Small intestine (tissue), 7 donors: ENCODE measurements around the gene B3GNT3. TPM values are rescaled to one million over a fixed set of nuclear protein-coding genes. Genes with fewer than 3 reads are reported as not detected.

Source experiments
- DNase-seq, 2 donors: peaks; one replicate each; pipeline versions ENCODE4 v3.0.0 to v3.0.0-alpha.2; 2013
- FAIRE-seq: peaks from 2 replicates; lab custom pipeline; 2012; peaks lifted over from hg19 to GRCh38; lab: Jason Lieb, UNC
- H3K27ac ChIP-seq, 3 donors: one replicate each; pipeline ENCODE4 v1.5.1; 2013; ENCODE audit warnings: low read length in 2 of 3, mild to moderate bottlenecking in 2 of 3, control low read depth in 1 of 3, inconsistent platforms in 1 of 3, low read depth in 1 of 3, moderate library complexity in 1 of 3
- H3K27me3 ChIP-seq, 3 donors: one replicate each; pipeline ENCODE4 v1.6.1; 2013; ENCODE audit warnings: low read length in 3 of 3, inconsistent platforms in 1 of 3; ENCODE audit not compliant: control insufficient read depth in 3 of 3, insufficient read depth in 3 of 3
- H3K36me3 ChIP-seq, 3 donors: one replicate each; pipeline ENCODE4 v1.6.1; 2013; ENCODE audit warnings: low read length in 3 of 3, inconsistent platforms in 1 of 3, low read depth in 1 of 3, mild to moderate bottlenecking in 1 of 3, moderate library complexity in 1 of 3; ENCODE audit not compliant: control insufficient read depth in 3 of 3, insufficient read depth in 2 of 3
- H3K4me1 ChIP-seq, 3 donors: one replicate each; pipeline ENCODE4 v1.6.1; 2013; ENCODE audit warnings: low read length in 2 of 3, inconsistent platforms in 1 of 3, low read depth in 1 of 3, mild to moderate bottlenecking in 1 of 3, moderate library complexity in 1 of 3; ENCODE audit not compliant: control insufficient read depth in 3 of 3, insufficient read depth in 2 of 3
- H3K4me3 ChIP-seq, 3 donors: one replicate each; pipeline ENCODE4 v1.5.1; 2013; ENCODE audit warnings: low read length in 3 of 3, control low read depth in 1 of 3, inconsistent platforms in 1 of 3, low read depth in 1 of 3, mild to moderate bottlenecking in 1 of 3, moderate library complexity in 1 of 3
- H3K9me3 ChIP-seq, 2 donors: one replicate each; pipeline ENCODE4 v1.6.1; 2013; ENCODE audit warnings: low read depth in 1 of 2, low read length in 1 of 2; ENCODE audit not compliant: control insufficient read depth in 2 of 2, insufficient read depth in 1 of 2
- WGBS, 3 donors: extraction: QIAGEN DNeasy Blood & Tissue Kit; methylation state at CpG; one replicate each; pipeline ENCODE4 v1.1.7; 2013; 5-methylcytosine and 5-hydroxymethylcytosine counted together
- polyA plus RNA-seq, 4 donors: library from polyadenylated mRNA; stranded (reverse) in 3 of 4; unstranded in 1 of 4; fragments of 200-250 nt in 3 of 4; fragments of 120-200 nt in 1 of 4; gene quantifications; one replicate each; pipeline versions ENCODE4 v1.2.1 to v1.2.3, GENCODE V29; 2013
- donor health status: healthy with polysubstance abuse.
- donor health status: control.
- donor health status: control.
- donor health status: Bipolar disorder and iron deficiency.
- donor health status: healthy.

Gene B3GNT3
- polyA plus RNA-seq, 4 donors = 32.0 to 86.5 (median 41.2) TPM

GRCh38 chr19:17787274-17787913 is 7.5 kb upstream of the B3GNT3 start:
- H3K27ac ChIP-seq = no peak overlapping the region
- DNase-seq = no peak
- no peaks in the 10 kb centered on the region for H3K9me3 ChIP-seq
- FAIRE-seq = no peak
- peaks cover 0 to 8% (median 0%) of the 10 kb centered on the region in 3 donors for H3K36me3 ChIP-seq
- H3K4me1 ChIP-seq = peaks cover 0 to 20% (median 4%) of the 10 kb centered on the region in 3 donors
- H3K27me3 ChIP-seq = no peaks in the 10 kb centered on the region
- H3K4me3 ChIP-seq = no peak overlapping the region
- 93 to 95% (median 94%) methylated on average over 14 of the region's 14 CpGs for WGBS, 3 donors

GRCh38 chr19:17788632-17789031 is 6.3 kb upstream of the B3GNT3 start:
- WGBS, 3 donors = 90 to 100% (median 91%) methylated on average over 2 of the region's 2 CpGs
- Histone ChIP-seq H3K4me1 (peaks cover 0 to 22% (median 4%) of the 10 kb centered on the region in 3 donors), H3K36me3 (peaks cover 0 to 8% (median 0%) of the 10 kb centered on the region in 3 donors), H3K9me3 (no peaks in the 10 kb centered on the region), H3K4me3 (no peak overlapping the region), H3K27ac (no peak overlapping the region), H3K27me3 (no peaks in the 10 kb centered on the region)
- FAIRE-seq = no peak
- DNase-seq = no peak

DNA sequence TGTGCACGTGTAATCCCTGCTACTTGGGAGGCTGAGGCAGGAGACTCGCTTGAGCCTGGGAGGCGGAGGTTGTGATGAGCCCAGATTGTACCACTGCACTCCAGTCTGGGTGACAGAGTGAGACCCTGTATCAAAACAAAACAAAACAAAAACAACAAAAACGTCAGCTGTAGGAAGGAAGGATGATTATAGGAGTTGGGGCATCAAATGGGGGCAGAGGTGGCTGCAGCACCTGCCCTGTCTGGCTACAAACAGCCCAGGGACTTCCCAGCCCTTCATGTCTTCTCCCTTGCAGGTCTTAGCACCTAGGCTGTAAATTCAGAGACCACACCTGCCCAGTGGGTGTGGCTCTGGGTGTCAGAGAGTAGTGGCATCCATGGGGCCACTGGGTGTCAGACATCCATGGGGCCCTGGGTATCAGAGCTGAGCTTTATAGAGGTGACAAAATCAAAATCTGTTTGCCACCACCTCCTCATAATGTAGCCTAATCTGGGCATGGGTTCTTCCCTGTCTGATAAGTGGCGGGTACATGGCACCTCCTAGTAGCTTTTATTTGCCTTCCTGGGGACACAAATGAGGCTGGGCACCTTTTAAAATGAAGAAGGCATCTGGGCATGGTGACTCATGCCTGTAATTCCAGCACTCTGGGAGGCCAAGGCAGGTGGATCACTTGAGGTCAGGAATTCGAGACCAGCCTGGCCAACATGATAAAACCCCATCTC is 4.7 kb upstream of the B3GNT3 start:
- no peaks in the 10 kb centered on the region for H3K9me3 ChIP-seq
- H3K4me3 ChIP-seq = no peak overlapping the region
- peaks cover 0 to 28% (median 8%) of the 10 kb centered on the region in 3 donors for H3K4me1 ChIP-seq
- H3K36me3 ChIP-seq = peaks cover 0 to 2% (median 0%) of the 10 kb centered on the region in 3 donors
- H3K27ac ChIP-seq = peak overlapping the region in 1 of 3 donors; percentile 57
- no peak for FAIRE-seq
- H3K27me3 ChIP-seq = peaks cover 0 to 6% (median 0%) of the 10 kb centered on the region in 3 donors
- WGBS, 3 donors = 28 to 57% (median 44%) methylated on average over 6 of the region's 6 CpGs
- peak; percentile 67 to 68 for DNase-seq

- H3K27me3 ChIP-seq = peaks cover 0 to 10% (median 3%) of the 10 kb centered on the region in 3 donors
Observed at GRCh38 chr19:17794412-17794730, 567 bp upstream of the B3GNT3 start.

GRCh38 chr19:17795495-17795856 is 538 bp downstream of the B3GNT3 start:
- peak overlapping the region; percentile 62 to 91 (median 88) for H3K4me3 ChIP-seq
- peak overlapping the region; percentile 96 to 99 (median 97) for H3K27ac ChIP-seq
- 10 to 30% (median 11%) methylated on average over 14 of the region's 14 CpGs for WGBS, 3 donors
- DNase-seq = no peak
- H3K27me3 ChIP-seq = peaks cover 0 to 10% (median 3%) of the 10 kb centered on the region in 3 donors
- no peak for FAIRE-seq
- H3K36me3 ChIP-seq = peaks cover 0 to 27% (median 0%) of the 10 kb centered on the region in 3 donors
- no peaks in the 10 kb centered on the region for H3K9me3 ChIP-seq
- H3K4me1 ChIP-seq = peaks cover 0 to 51% (median 10%) of the 10 kb centered on the region in 3 donors

More at GRCh38 chr19:17794412-17794730, 567 bp upstream of the B3GNT3 start:
- DNase-seq (no peak), FAIRE-seq (no peak)
- Histone ChIP-seq H3K36me3 (peaks cover 0 to 16% (median 0%) of the 10 kb centered on the region in 3 donors), H3K27ac (peak overlapping the region; percentile 96 to 99 (median 97)), H3K4me1 (peaks cover 0 to 50% (median 8%) of the 10 kb centered on the region in 3 donors), H3K4me3 (peak overlapping the region in 2 of 3 donors; percentile 88 to 91), H3K9me3 (no peaks in the 10 kb centered on the region)
- WGBS, 3 donors = 11 to 44% (median 18%) methylated on average over 9 of the region's 9 CpGs

GRCh38 chr19:17796013-17796837 is 1.3 kb downstream of the B3GNT3 start:
- Histone ChIP-seq H3K36me3 (peaks cover 0 to 33% (median 0%) of the 10 kb centered on the region in 3 donors), H3K27ac (peak overlapping the region; percentile 96 to 99 (median 97)), H3K4me3 (peak overlapping the region; percentile 62 to 91 (median 88)), H3K27me3 (peaks cover 0 to 10% (median 3%) of the 10 kb centered on the region in 3 donors), H3K4me1 (peaks cover 0 to 45% (median 10%) of the 10 kb centered on the region in 3 donors), H3K9me3 (no peaks in the 10 kb centered on the region)
- FAIRE-seq (no peak), DNase-seq (peak; percentile 96 to 97)
- WGBS, 3 donors = 20 to 46% (median 29%) methylated on average over 6 of the region's 6 CpGs

DNA sequence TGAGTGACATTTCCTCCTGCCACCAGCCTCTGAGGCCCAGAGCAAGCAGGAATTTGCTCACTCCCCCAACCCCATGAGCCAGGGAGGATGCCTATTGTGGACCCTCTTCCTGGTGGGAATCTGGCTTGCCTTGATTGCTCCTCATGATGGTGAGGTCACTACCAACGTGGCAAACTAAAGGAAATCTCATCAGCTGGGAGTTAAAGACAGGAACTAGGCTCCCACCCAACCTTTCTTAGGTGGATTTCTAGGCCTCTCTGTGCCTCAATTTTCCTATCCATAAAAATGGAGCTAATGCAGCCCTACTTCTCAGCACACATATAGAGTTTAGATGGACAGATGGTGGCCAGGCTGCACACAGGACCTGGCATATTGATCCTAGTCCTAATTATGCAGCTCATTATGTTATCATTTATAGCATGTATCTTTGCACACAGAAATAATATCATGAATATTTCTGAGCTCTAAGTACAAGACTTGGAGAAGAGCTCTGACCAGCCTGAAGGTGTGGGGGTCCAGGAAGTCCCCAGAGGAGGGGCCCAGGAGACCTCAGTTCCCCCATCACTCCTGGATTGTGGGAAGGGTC is 2.0 kb downstream of the B3GNT3 start:
- FAIRE-seq (no peak), DNase-seq (no peak)
- Histone ChIP-seq H3K27me3 (peaks cover 0 to 10% (median 3%) of the 10 kb centered on the region in 3 donors), H3K4me1 (peaks cover 0 to 40% (median 6%) of the 10 kb centered on the region in 3 donors), H3K36me3 (peaks cover 0 to 38% (median 0%) of the 10 kb centered on the region in 3 donors), H3K9me3 (no peaks in the 10 kb centered on the region), H3K27ac (peak overlapping the region; percentile 96 to 99 (median 97)), H3K4me3 (peak overlapping the region in 2 of 3 donors; percentile 88 to 91)
- WGBS, 3 donors = 18 to 34% (median 24%) methylated on average over 1 of the region's 1 CpG
